Neural cell (in vitro differentiated cells): ENCODE measurements around the gene IFT20. TPM values are rescaled to one million over a fixed set of nuclear protein-coding genes. Genes with fewer than 3 reads are reported as not detected.

Experiments
- H2AFZ ChIP-seq: fragments of 200-600, 300-800 bp; sonication (generic), shearing (Covaris generic); 2 replicates; pipeline ENCODE4 v1.6.0; 2014; ENCODE audit warnings: low read depth, mild to moderate bottlenecking, antibody characterized with exemption, low read length, moderate library complexity
- H3F3A ChIP-seq: fragments of 200-600 bp; shearing (Covaris generic); 2 replicates; pipeline ENCODE4 v1.6.1; 2016; ENCODE audit warnings: mild to moderate bottlenecking, moderate library complexity, mixed read lengths, antibody characterized with exemption, low read length; ENCODE audit not compliant: insufficient read depth, poor library complexity, severe bottlenecking
- H3K27ac ChIP-seq: fragments of 200-600, 300-800 bp; sonication (generic), shearing (Covaris generic); 2 replicates; pipeline ENCODE4 v1.5.1; 2014; ENCODE audit warnings: mild to moderate bottlenecking, low read length, moderate library complexity
- H3K27me3 ChIP-seq: fragments of 300-800, 200-600 bp; sonication (generic), shearing (Covaris generic); 2 replicates; pipeline ENCODE4 v1.6.0; 2014; ENCODE audit warnings: mild to moderate bottlenecking, low read depth, low read length, moderate library complexity; ENCODE audit not compliant: insufficient read depth
- H3K36me3 ChIP-seq: fragments of 300-800, 200-600 bp; sonication (generic), shearing (Covaris generic); 2 replicates; pipeline ENCODE4 v1.5.1; 2014; ENCODE audit warnings: mild to moderate bottlenecking, antibody characterized with exemption, low read length, moderate library complexity; ENCODE audit not compliant: insufficient read depth
- H3K4me2 ChIP-seq: fragments of 300-800, 200-600 bp; sonication (generic), shearing (Covaris generic); 2 replicates; pipeline ENCODE4 v1.6.0; 2014; ENCODE audit warnings: mild to moderate bottlenecking, low read length
- H3K4me3 ChIP-seq: fragments of 300-800, 200-600 bp; sonication (generic), shearing (Covaris generic); 2 replicates; pipeline ENCODE4 v1.5.1; 2014; ENCODE audit warnings: mild to moderate bottlenecking, low read length, moderate library complexity
- H3K79me2 ChIP-seq: fragments of 200-600 bp; shearing (Covaris generic); replicated peaks from 2 replicates; pipeline ENCODE4 v1.6.0; 2014; ENCODE audit warnings: mild to moderate bottlenecking, low read length, moderate library complexity; ENCODE audit not compliant: insufficient read depth
- H3K9ac ChIP-seq: fragments of 300-800, 200-600 bp; sonication (generic), shearing (Covaris generic); 2 replicates; pipeline ENCODE4 v1.6.1; 2016; ENCODE audit warnings: mild to moderate bottlenecking, low read length, mixed read lengths
- H3K9me2 ChIP-seq: fragments of 200-600 bp; shearing (Covaris generic); 2 replicates; pipeline ENCODE4 v1.6.1; 2016; ENCODE audit warnings: mild to moderate bottlenecking, low read length, mixed read lengths; ENCODE audit not compliant: insufficient read depth
- H3K9me3 ChIP-seq: fragments of 200-600, 300-800 bp; sonication (generic), shearing (Covaris generic); 2 replicates; pipeline ENCODE4 v1.6.1; 2016; ENCODE audit warnings: mild to moderate bottlenecking, mixed run types, low read length, moderate library complexity, mixed read lengths
- H4K20me1 ChIP-seq: fragments of 200-600 bp; shearing (Covaris generic); 2 replicates; pipeline ENCODE4 v1.6.1; 2016; ENCODE audit warnings: mild to moderate bottlenecking, mixed run types; ENCODE audit not compliant: insufficient read depth
- CTCF ChIP-seq: fragments of 450-650 bp; IDR thresholded peaks from 2 replicates; pipeline ENCODE4 v1.5.1; 2014; ENCODE audit warnings: antibody characterized with exemption, mild to moderate bottlenecking, moderate library complexity; ENCODE audit not compliant: poor library complexity, severe bottlenecking
- EZH2 ChIP-seq: fragments of 200-600, 300-800 bp; shearing (Covaris generic), sonication (generic); IDR thresholded peaks from 2 replicates; pipeline ENCODE4 v1.6.1; 2014; ENCODE audit warnings: antibody characterized with exemption, low read length, borderline replicate concordance, mild to moderate bottlenecking; ENCODE audit not compliant: insufficient read depth, poor library complexity, severe bottlenecking
- POLR2AphosphoS5 ChIP-seq: IDR thresholded peaks from 2 replicates; pipeline ENCODE4 v1.6.1; 2012
- REST ChIP-seq: IDR thresholded peaks from 2 replicates; pipeline ENCODE4 v1.6.1; 2012; ENCODE audit warnings: borderline replicate concordance
- SMC3 ChIP-seq: fragments of 450-650 bp; conservative IDR thresholded peaks from 2 replicates; pipeline ENCODE4 v1.6.1; 2014; ENCODE audit warnings: antibody characterized with exemption, mild to moderate bottlenecking, moderate library complexity; ENCODE audit not compliant: poor library complexity
- TAF1 ChIP-seq: IDR thresholded peaks from 2 replicates; pipeline ENCODE4 v1.6.1; 2012; ENCODE audit warnings: low read depth
- polyA plus RNA-seq: library from polyadenylated mRNA; depleted of rRNA; stranded (reverse); fragments of >200 nt; gene quantifications from 2 replicates; pipeline ENCODE4 v1.2.3, GENCODE V29; 2014

IFT20 gene
- polyA plus RNA-seq, 1 donor from 2014 or later: 213 TPM

GRCh38 chr17:28369684-28370034 is 34.4 kb upstream of the IFT20 start:
- Histone ChIP-seq H3K4me3 (no peak overlapping the region), H3K9me3 (no peaks in the 10 kb centered on the region), H3K36me3 (no peaks in the 10 kb centered on the region), H3K9me2 (no peaks in the 10 kb centered on the region), H3K27ac (peak overlapping the region; percentile 96), H3K27me3 (no peaks in the 10 kb centered on the region), H3K79me2 (peaks cover 8% of the 10 kb centered on the region), H4K20me1 (no peaks in the 10 kb centered on the region), H3K9ac (no peak overlapping the region), H3F3A (peaks cover 3% of the 10 kb centered on the region), H2AFZ (no peak overlapping the region), H3K4me2 (no peak overlapping the region)
- TF ChIP-seq CTCF: peak; percentile 13
- no peak for TF ChIP-seq REST
- TF ChIP-seq EZH2: no peak

GRCh38 chr17:28368915-28369683 is 33.8 kb upstream of the IFT20 start:
- Histone ChIP-seq H3K27me3 (no peaks in the 10 kb centered on the region), H3K9me2 (no peaks in the 10 kb centered on the region), H4K20me1 (no peaks in the 10 kb centered on the region), H3K79me2 (peaks cover 3% of the 10 kb centered on the region), H2AFZ (no peak overlapping the region), H3K4me2 (no peak overlapping the region), H3K9me3 (no peaks in the 10 kb centered on the region), H3K9ac (no peak overlapping the region), H3K4me3 (no peak overlapping the region), H3F3A (peaks cover 3% of the 10 kb centered on the region), H3K36me3 (no peaks in the 10 kb centered on the region), H3K27ac (no peak overlapping the region)
- no peak for TF ChIP-seq SMC3
- TF ChIP-seq REST: no peak
- no peak for TF ChIP-seq TAF1
- no peak for TF ChIP-seq POLR2AphosphoS5
